Lung (tissue), 12 donors: ENCODE results near the gene CUL5. TPM values are rescaled to one million over a fixed set of nuclear protein-coding genes. Genes with fewer than 3 reads are reported as not detected.
A peak's percentile ranks its signal among the peaks of the same experiment; 100 is the strongest.

Experiments
- ATAC-seq: fragments of 200-7000 bp; cut with Tn5 transposase; one replicate; pipeline ENCODE4 v1.9.1; 2020; ENCODE audit warnings: moderate number of reproducible peaks; ENCODE audit not compliant: insufficient read depth, low FRiP score
- DNase-seq, 3 donors: peaks; one replicate each; pipeline ENCODE4 v3.0.0-alpha.2; 2013 to 2017
- H3K27ac ChIP-seq, 2 donors: one replicate each; pipeline ENCODE4 v1.5.1; 2013; ENCODE audit warnings: mild to moderate bottlenecking in 2 of 2, moderate library complexity in 2 of 2, control low read depth in 1 of 2, inconsistent platforms in 1 of 2, low read depth in 1 of 2, low read length in 1 of 2
- H3K27me3 ChIP-seq, 3 donors: one replicate each; pipeline ENCODE4 v1.5.1; 2013; ENCODE audit warnings: low read length in 2 of 3; ENCODE audit not compliant: control insufficient read depth in 3 of 3, insufficient read depth in 3 of 3
- H3K36me3 ChIP-seq, 4 donors: one replicate each; pipeline ENCODE4 v1.5.1; 2013; ENCODE audit warnings: low read length in 4 of 4, mild to moderate bottlenecking in 1 of 4, moderate library complexity in 1 of 4; ENCODE audit not compliant: control insufficient read depth in 4 of 4, insufficient read depth in 4 of 4
- H3K4me1 ChIP-seq, 5 donors: one replicate each; pipeline ENCODE4 v1.5.1; 2013; ENCODE audit warnings: low read length in 5 of 5, mild to moderate bottlenecking in 2 of 5, moderate library complexity in 1 of 5; ENCODE audit not compliant: control insufficient read depth in 5 of 5, insufficient read depth in 5 of 5
- H3K4me3 ChIP-seq: one replicate; pipeline ENCODE4 v1.5.1; 2013; ENCODE audit warnings: mild to moderate bottlenecking, control low read depth, moderate library complexity
- H3K9ac ChIP-seq, 2 donors: one replicate each; pipeline ENCODE4 v1.5.1; 2013; ENCODE audit warnings: low read length in 2 of 2, control low read depth in 1 of 2; ENCODE audit not compliant: insufficient read depth in 1 of 2
- H3K9me3 ChIP-seq, 4 donors: one replicate each; pipeline ENCODE4 v1.5.1; 2013; ENCODE audit warnings: low read length in 3 of 4, mild to moderate bottlenecking in 1 of 4, moderate library complexity in 1 of 4; ENCODE audit not compliant: control insufficient read depth in 4 of 4, insufficient read depth in 3 of 4
- CTCF ChIP-seq: IDR thresholded peaks from 2 replicates; pipeline ENCODE4 v1.5.1; 2012; ENCODE audit warnings: mild to moderate bottlenecking; ENCODE audit errors: control extremely low read depth, extremely low read depth
- WGBS, 2 donors: extraction: QIAGEN DNeasy Blood & Tissue Kit; methylation state at CpG; one replicate each; pipeline ENCODE4 v1.1.7; 2013; 5-methylcytosine and 5-hydroxymethylcytosine counted together
- polyA plus RNA-seq, 2 donors: library from polyadenylated mRNA; stranded (reverse); fragments of 200-250 nt; gene quantifications; one replicate each; pipeline ENCODE4 v1.2.1, GENCODE V29; 2013
- total RNA-seq, 2 donors: library from RNA; depleted of rRNA in 1 of 2; stranded (reverse); fragments of >200 nt in 1 of 2; gene quantifications; one replicate each; pipeline ENCODE4 v1.2.1, GENCODE V29; 2014 to 2021
- donor health status: control.
- donor health status: control.
- donor health status: Bipolar disorder and iron deficiency.
- donor health status: healthy.
- donor health status: DM: yes; HTN: yes; CAD: no.

Gene CUL5
- total and polyA plus RNA-seq, 4 donors = 5.4 to 53.6 (median 22.2) TPM

GRCh38 chr11:108037211-108037610, 28.5 kb downstream of the CUL5 start:
- ATAC-seq (no peak), DNase-seq (peak in 1 of 3 donors; percentile 6)
- Histone ChIP-seq H3K27me3 (no peaks in the 10 kb centered on the region), H3K4me3 (no peak overlapping the region), H3K9ac (no peak overlapping the region), H3K4me1 (peaks cover 0 to 14% (median 2%) of the 10 kb centered on the region in 5 donors), H3K27ac (no peak overlapping the region), H3K9me3 (no peaks in the 10 kb centered on the region), H3K36me3 (peaks cover 4 to 24% (median 13%) of the 10 kb centered on the region in 4 donors)
- TF ChIP-seq CTCF = no peak
- 65 to 78% methylated on average over 2 of the region's 2 CpGs for WGBS, 2 donors

GRCh38 chr11:108037636-108038035, 28.9 kb downstream of the CUL5 start:
- Histone ChIP-seq H3K4me1 (peaks cover 0 to 14% (median 2%) of the 10 kb centered on the region in 5 donors), H3K4me3 (no peak overlapping the region), H3K27ac (no peak overlapping the region), H3K27me3 (no peaks in the 10 kb centered on the region), H3K9ac (no peak overlapping the region), H3K9me3 (no peaks in the 10 kb centered on the region), H3K36me3 (peaks cover 4 to 24% (median 13%) of the 10 kb centered on the region in 4 donors)
- ATAC-seq = no peak
- DNase-seq = peak in 2 of 3 donors; percentile 29 to 56
- WGBS, 2 donors = 65 to 71% methylated on average over 6 of the region's 6 CpGs
- TF ChIP-seq CTCF = no peak

GRCh38 chr11:108048269-108048668, 39.6 kb downstream of the CUL5 start:
- no peaks in the 10 kb centered on the region for H3K27me3 ChIP-seq
- no peak for ATAC-seq
- H3K36me3 ChIP-seq = peaks cover 7 to 23% (median 13%) of the 10 kb centered on the region in 4 donors
- H3K27ac ChIP-seq = no peak overlapping the region
- H3K4me3 ChIP-seq = no peak overlapping the region
- no peaks in the 10 kb centered on the region for H3K9me3 ChIP-seq
- H3K9ac ChIP-seq = no peak overlapping the region
- no peaks in the 10 kb centered on the region for H3K4me1 ChIP-seq
- no peak for DNase-seq
- WGBS, 2 donors = 93 to 100% methylated on average over 1 of the region's 1 CpG
- no peak for TF ChIP-seq CTCF

GRCh38 chr11:108062336-108062735, 53.6 kb downstream of the CUL5 start:
- Histone ChIP-seq H3K9ac (no peak overlapping the region), H3K36me3 (peaks cover 6 to 33% (median 13%) of the 10 kb centered on the region in 4 donors), H3K4me3 (no peak overlapping the region), H3K4me1 (no peaks in the 10 kb centered on the region), H3K9me3 (no peaks in the 10 kb centered on the region), H3K27ac (no peak overlapping the region), H3K27me3 (no peaks in the 10 kb centered on the region)
- no peak for TF ChIP-seq CTCF
- WGBS, 2 donors = 87 to 97% methylated on average over 2 of the region's 2 CpGs
- no peak for ATAC-seq
- DNase-seq = no peak
